H1 (cell line): ENCODE data around the gene WIPF1. TPM values are rescaled to one million over a fixed set of nuclear protein-coding genes. Genes with fewer than 3 reads are reported as not detected.

ENCODE experiments used
- CTCF ChIA-PET: fragments of 300-600 bp; sonication (Branson Sonifier 250); formaldehyde crosslinking; loops from one replicate; lab custom pipeline; 2021; ENCODE audit not compliant: partially characterized antibody; lab: Charles Lee
- POLR2A ChIA-PET: fragments of 300-600 bp; sonication (Branson Sonifier 250); formaldehyde crosslinking; loops from one replicate; lab custom pipeline; 2021; ENCODE audit warnings: inconsistent platforms; ENCODE audit not compliant: partially characterized antibody; lab: Charles Lee
- DNase-seq, 2 experiments: peaks; one replicate each; pipeline versions ENCODE4 v3.0.0 to v3.0.0-alpha.2; 2010 to 2022; ENCODE audit warnings: low spot score in 2 of 2, low read depth in 1 of 2, mixed read lengths in 1 of 2
- FAIRE-seq: peaks from 2 replicates; lab custom pipeline; 2011; peaks lifted over from hg19 to GRCh38; lab: Jason Lieb, UNC
- H2AFZ ChIP-seq: 2 replicates; pipeline ENCODE4 v1.8.1; 2012; ENCODE audit warnings: low read length, inconsistent platforms
- H2AK5ac ChIP-seq: 2 replicates; pipeline ENCODE4 v1.6.1; 2013; ENCODE audit warnings: low read depth, low read length
- H2BK120ac ChIP-seq: replicated peaks from 2 replicates; pipeline ENCODE3; 2013; ENCODE audit warnings: low read depth, low read length, inconsistent platforms
- H2BK12ac ChIP-seq: 2 replicates; pipeline ENCODE4 v1.6.1; 2013; ENCODE audit warnings: low read depth, low read length
- H2BK15ac ChIP-seq: 2 replicates; pipeline ENCODE4 v1.6.1; 2013; ENCODE audit warnings: low read length
- H2BK20ac ChIP-seq: 2 replicates; pipeline ENCODE4 v1.6.1; 2013; ENCODE audit warnings: low read length
- H2BK5ac ChIP-seq: 2 replicates; pipeline ENCODE4 v1.6.1; 2013; ENCODE audit warnings: low read depth, low read length
- H3K14ac ChIP-seq: 2 replicates; pipeline ENCODE4 v1.6.1; 2013; ENCODE audit warnings: inconsistent platforms; ENCODE audit not compliant: insufficient read length
- H3K18ac ChIP-seq: 2 replicates; pipeline ENCODE4 v1.6.1; 2013; ENCODE audit warnings: low read length; ENCODE audit errors: extremely low read depth
- H3K23ac ChIP-seq: 2 replicates; pipeline ENCODE4 v1.6.1; 2013; ENCODE audit warnings: inconsistent platforms; ENCODE audit not compliant: insufficient read length
- H3K23me2 ChIP-seq: 2 replicates; pipeline ENCODE4 v1.6.1; 2013; ENCODE audit warnings: low read depth, low read length
- H3K27ac ChIP-seq: 2 replicates; pipeline ENCODE4 v1.6.1; 2011; ENCODE audit warnings: low read depth, low read length, inconsistent platforms
- H3K27me3 ChIP-seq, 4 experiments: replicated peaks in 1 of 4; 1 replicate in 1 of 4; 2 replicates in 3 of 4; pipeline versions ENCODE4 v1.6.1 to v1.8.1; 2011 to 2013; ENCODE audit warnings: low read length in 3 of 4, mild to moderate bottlenecking in 3 of 4, inconsistent platforms in 2 of 4, mixed read lengths in 2 of 4, moderate library complexity in 1 of 4; ENCODE audit not compliant: control insufficient read depth in 3 of 4, insufficient read depth in 3 of 4; ENCODE audit errors: extremely low read depth in 1 of 4
- H3K36me3 ChIP-seq, 4 experiments: 2 replicates each; pipeline versions ENCODE4 v1.6.1 to v1.8.1; 2011 to 2013; ENCODE audit warnings: mild to moderate bottlenecking in 4 of 4, low read length in 3 of 4, moderate library complexity in 2 of 4, control low read depth in 1 of 4, inconsistent platforms in 1 of 4; ENCODE audit not compliant: insufficient read depth in 4 of 4, control insufficient read depth in 2 of 4
- H3K4ac ChIP-seq: replicated peaks from 2 replicates; pipeline ENCODE3; 2013; ENCODE audit warnings: low read length, low read depth, mixed read lengths, inconsistent platforms; ENCODE audit not compliant: insufficient read length
- H3K4me1 ChIP-seq, 4 experiments: replicated peaks in 1 of 4; 1 replicate in 1 of 4; 2 replicates in 3 of 4; pipeline versions ENCODE4 v1.6.1 to v1.8.1; 2011 to 2013; ENCODE audit warnings: low read length in 3 of 4, inconsistent platforms in 2 of 4, mixed read lengths in 1 of 4; ENCODE audit not compliant: insufficient read depth in 4 of 4, control insufficient read depth in 3 of 4
- H3K4me2 ChIP-seq, 2 experiments: 2 replicates each; pipeline versions ENCODE4 v1.6.1 to v1.8.1; 2011 to 2013; ENCODE audit warnings: low read depth in 2 of 2, low read length in 2 of 2, control low read depth in 1 of 2, inconsistent platforms in 1 of 2, mild to moderate bottlenecking in 1 of 2; ENCODE audit not compliant: insufficient read depth in 1 of 2
- H3K4me3 ChIP-seq, 4 experiments: fragments of 200-600, 300-600 bp in 1 of 4; sonication (generic), shearing (Covaris generic), sonication (Bioruptor Twin) in 1 of 4; 2 replicates each; pipeline versions ENCODE4 v1.5.1 to v1.8.1; 2011 to 2016; ENCODE audit warnings: low read length in 4 of 4, low read depth in 3 of 4, control low read depth in 2 of 4, inconsistent platforms in 2 of 4, mild to moderate bottlenecking in 2 of 4, mixed read lengths in 1 of 4, moderate library complexity in 1 of 4; ENCODE audit not compliant: insufficient read depth in 2 of 4; ENCODE audit errors: extremely low read depth in 1 of 4
- H3K56ac ChIP-seq: replicated peaks from 2 replicates; pipeline ENCODE3; 2013; ENCODE audit warnings: low read depth, mild to moderate bottlenecking, mixed read lengths, low read length, inconsistent platforms; ENCODE audit not compliant: insufficient read length
- H3K79me1 ChIP-seq: 2 replicates; pipeline ENCODE4 v1.6.1; 2013; ENCODE audit warnings: low read depth, low read length, control low read depth
- H3K79me2 ChIP-seq, 2 experiments: 2 replicates each; pipeline versions ENCODE4 v1.6.1 to v1.8.1; 2012 to 2013; ENCODE audit warnings: low read length in 2 of 2, mild to moderate bottlenecking in 2 of 2, inconsistent platforms in 1 of 2; ENCODE audit not compliant: insufficient read depth in 2 of 2, control insufficient read depth in 1 of 2
- H3K9ac ChIP-seq, 4 experiments: replicated peaks in 1 of 4; 1 replicate in 1 of 4; 2 replicates in 3 of 4; pipeline versions ENCODE4 v1.6.1 to v1.8.1; 2011 to 2013; ENCODE audit warnings: low read depth in 3 of 4, low read length in 3 of 4, control low read depth in 2 of 4, mild to moderate bottlenecking in 2 of 4, moderate library complexity in 2 of 4, inconsistent platforms in 1 of 4; ENCODE audit errors: extremely low read depth in 1 of 4
- H3K9me3 ChIP-seq, 2 experiments: 2 replicates each; pipeline versions ENCODE4 v1.6.1 to v1.8.1; 2012 to 2013; ENCODE audit warnings: mild to moderate bottlenecking in 2 of 2, moderate library complexity in 2 of 2, control low read depth in 1 of 2, inconsistent platforms in 1 of 2, low read depth in 1 of 2, low read length in 1 of 2, mixed read lengths in 1 of 2; ENCODE audit not compliant: insufficient read depth in 2 of 2
- H4K20me1 ChIP-seq, 2 experiments: replicated peaks in 1 of 2; 2 replicates each; pipeline versions ENCODE3 to v1.8.1; 2011 to 2013; ENCODE audit warnings: inconsistent platforms in 2 of 2, low read length in 2 of 2, mild to moderate bottlenecking in 1 of 2; ENCODE audit not compliant: insufficient read depth in 2 of 2, control insufficient read depth in 1 of 2
- H4K5ac ChIP-seq: 2 replicates; pipeline ENCODE4 v1.6.1; 2013; ENCODE audit warnings: low read length, low read depth, mixed read lengths, inconsistent platforms; ENCODE audit not compliant: insufficient read length
- H4K8ac ChIP-seq: 2 replicates; pipeline ENCODE4 v1.8.0; 2013; ENCODE audit warnings: mild to moderate bottlenecking, moderate library complexity, low read length, inconsistent platforms; ENCODE audit not compliant: insufficient read depth; ENCODE audit errors: extremely low read depth
- H4K91ac ChIP-seq: replicated peaks from 2 replicates; pipeline ENCODE3; 2013; ENCODE audit warnings: low read length, mixed read lengths, inconsistent platforms; ENCODE audit not compliant: insufficient read length
- KDM4A ChIP-seq: IDR thresholded peaks from one replicate; pipeline ENCODE4 v1.7.1; 2012; ENCODE audit warnings: low read depth, mild to moderate bottlenecking, moderate library complexity, low read length, inconsistent platforms; ENCODE audit not compliant: severe bottlenecking
- NANOG ChIP-seq: IDR thresholded peaks from 2 replicates; pipeline ENCODE4 v1.6.1; 2011; ENCODE audit warnings: low read length, low read depth, mild to moderate bottlenecking, inconsistent platforms; ENCODE audit not compliant: insufficient read depth, poor library complexity, severe bottlenecking
- POLR2A ChIP-seq, 2 experiments: IDR thresholded peaks; 1 replicate in 1 of 2; 2 replicates in 1 of 2; pipeline ENCODE4 v1.6.1; 2011; ENCODE audit warnings: low read depth in 2 of 2, low read length in 2 of 2, mild to moderate bottlenecking in 2 of 2; ENCODE audit errors: control extremely low read depth in 1 of 2
- RXRA ChIP-seq: IDR thresholded peaks from 2 replicates; pipeline ENCODE4 v1.6.1; 2011; ENCODE audit warnings: low read depth, mild to moderate bottlenecking, low read length, moderate library complexity; ENCODE audit not compliant: insufficient read depth
- TCF12 ChIP-seq: IDR thresholded peaks from 2 replicates; pipeline ENCODE4 v1.6.1; 2011; ENCODE audit warnings: low read depth, mild to moderate bottlenecking, low read length
- YY1 ChIP-seq: IDR thresholded peaks from 2 replicates; pipeline ENCODE4 v1.6.1; 2011; ENCODE audit warnings: low read depth, mild to moderate bottlenecking, low read length
- WGBS, 2 experiments: shearing (Covaris generic) in 1 of 2; methylation state at CpG; one replicate each; pipeline versions ENCODE4 v1.1.6 to v1.1.7; 2013 to 2015; ENCODE audit warnings: low lambda C conversion rate in 2 of 2, mixed read lengths in 2 of 2, inconsistent platforms in 1 of 2, low coverage in 1 of 2, missing lambda C conversion rate in 1 of 2; ENCODE audit not compliant: insufficient replicate concordance in 2 of 2, insufficient coverage in 1 of 2, insufficient read length in 1 of 2; ENCODE audit errors: extremely low coverage in 1 of 2, missing lambda C conversion rate in 1 of 2; 5-methylcytosine and 5-hydroxymethylcytosine counted together
- polyA plus RNA-seq, 7 experiments: library from polyadenylated mRNA; depleted of rRNA in 3 of 7; stranded (reverse) in 5 of 7; unstranded in 2 of 7; fragments of >200 nt in 5 of 7; fragments of 200-250 nt in 2 of 7; gene quantifications; 1 replicate in 5 of 7; 2 replicates in 1 of 7; 4 replicates in 1 of 7; pipeline versions ENCODE4 v1.2.1 to v1.2.3, GENCODE V29; 2011 to 2013; ENCODE audit warnings: missing spikeins in 2 of 7, mixed read lengths in 2 of 7
- total RNA-seq: library from RNA; stranded (reverse); fragmentation: NEBNext Ultra II Directional; extraction: Animal tissue kit (Norgen Biotek cat#: 25700); gene quantifications from 2 replicates; pipeline ENCODE4 v1.2.1, GENCODE V29; 2021
- TF ChIP-seq, protein P1 (sequence below): IDR thresholded peaks from 2 replicates; pipeline ENCODE4 v1.6.1; 2011; ENCODE audit warnings: low read length, improper control_type of control experiment

Gene WIPF1
- total and polyA plus RNA-seq, 2 of the 8 experiments (the other 6 are each of a cell fraction or from before 2014, with no cell fraction given): 4.7 to 5.2 TPM

DNA sequence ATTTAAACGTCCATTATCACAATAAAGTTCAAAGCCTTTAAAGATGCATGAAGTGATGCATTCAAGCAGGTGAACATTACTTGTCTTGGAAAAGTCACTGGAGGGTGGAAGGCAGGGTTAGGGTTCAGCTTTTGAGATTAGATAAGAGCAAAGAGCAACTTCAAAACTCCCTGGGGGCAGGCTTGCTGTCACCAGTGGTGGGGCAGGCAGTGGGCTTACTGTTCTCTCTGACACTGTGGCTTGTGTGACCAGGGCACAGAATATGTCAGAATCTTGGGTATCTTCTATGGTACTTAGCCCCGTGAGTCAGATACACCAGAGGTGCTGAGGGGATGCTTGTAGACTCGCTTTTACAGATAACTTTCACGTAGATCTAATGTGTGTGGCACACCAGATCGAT is 52.8 kb downstream of the WIPF1 start:
- Histone ChIP-seq H3K56ac (no peak overlapping the region), H4K91ac (no peak overlapping the region), H2AFZ (no peak overlapping the region), H3K27me3 (no peaks in the 10 kb centered on the region), H2AK5ac (no peak overlapping the region), H3K36me3 (no peaks in the 10 kb centered on the region), H3K79me1 (no peaks in the 10 kb centered on the region), H2BK20ac (no peak overlapping the region), H3K4me1 (peaks cover 0 to 2% (median 0%) of the 10 kb centered on the region in 4 experiments; a peak in 1 of 7 replicates), H4K20me1 (no peaks in the 10 kb centered on the region), H2BK120ac (no peak overlapping the region), H2BK12ac (no peak overlapping the region), H3K27ac (no peak overlapping the region), H3K23me2 (no peaks in the 10 kb centered on the region), H3K9ac (no peak overlapping the region), H3K4me3 (no peak overlapping the region), H3K4me2 (no peak overlapping the region), H2BK15ac (no peak overlapping the region), H4K5ac (no peak overlapping the region), H3K4ac (no peak overlapping the region), H2BK5ac (no peak overlapping the region), H3K79me2 (no peaks in the 10 kb centered on the region), H3K23ac (no peak overlapping the region), H3K14ac (no peak overlapping the region), H3K18ac (no peak overlapping the region), H4K8ac (no peak overlapping the region), H3K9me3 (peaks cover 0 to 2% of the 10 kb centered on the region in 2 experiments; a peak in 1 of 4 replicates)
- WGBS, 2 experiments: 88% methylated on average over 5 of the region's 5 CpGs; no CpG with 5 or more reads in 1 of the 2 experiments
- ChIA-PET CTCF (interaction anchor here (1.0 to 2.1 kb wide), 2 partner anchors 18 to 80 kb away, joined by 4 read pairs; no protein-coding TSS in a partner anchor), POLR2A (no interaction called here)
- DNase-seq (no peak), FAIRE-seq (no peak)
- TF ChIP-seq RXRA (no peak), YY1 (no peak), POLR2A (IDR thresholded peaks at IDR 0.05; ENCODE audit: control extremely low read depth in 1 of 2, low read depth in 2 of 2, low read length in 2 of 2) (no peak), NANOG (no peak), TCF12 (no peak), KDM4A (no peak)
- TF ChIP-seq, protein P1, sequence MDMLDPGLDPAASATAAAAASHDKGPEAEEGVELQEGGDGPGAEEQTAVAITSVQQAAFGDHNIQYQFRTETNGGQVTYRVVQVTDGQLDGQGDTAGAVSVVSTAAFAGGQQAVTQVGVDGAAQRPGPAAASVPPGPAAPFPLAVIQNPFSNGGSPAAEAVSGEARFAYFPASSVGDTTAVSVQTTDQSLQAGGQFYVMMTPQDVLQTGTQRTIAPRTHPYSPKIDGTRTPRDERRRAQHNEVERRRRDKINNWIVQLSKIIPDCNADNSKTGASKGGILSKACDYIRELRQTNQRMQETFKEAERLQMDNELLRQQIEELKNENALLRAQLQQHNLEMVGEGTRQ: no peak
